HEK293 (cell line): Measurements from ENCODE around the gene PSMD12.

ENCODE experiments used
- CTCF ChIA-PET: fragments of 350-600 bp; formaldehyde crosslinking; extraction: SDS; loops from one replicate; lab custom pipeline; 2021; ENCODE audit warnings: antibody characterized with exemption; lab: Yijun Ruan, JAX
- POLR2A ChIA-PET: fragments of 300-600 bp; formaldehyde crosslinking; extraction: SDS; loops from one replicate; lab custom pipeline; 2020; ENCODE audit warnings: antibody characterized with exemption, inconsistent platforms; lab: Yijun Ruan, JAX
- H3K27ac ChIP-seq: fragments of 200-500 bp; sonication (Bioruptor generic); 2 replicates; pipeline ENCODE4 v1.5.1; 2014; ENCODE audit warnings: low read depth, low read length, control low read depth, inconsistent platforms; ENCODE audit errors: extremely low read depth
- H3K36me3 ChIP-seq, 2 experiments: fragments of 200-500 bp in 1 of 2; sonication (Bioruptor generic) in 1 of 2; 1 replicate in 1 of 2; 2 replicates in 1 of 2; pipeline ENCODE4 v1.5.1; 2014 to 2017; ENCODE audit warnings: inconsistent platforms in 2 of 2, low read length in 2 of 2; ENCODE audit not compliant: control insufficient read depth in 2 of 2, insufficient read depth in 1 of 2
- H3K4me1 ChIP-seq: fragments of 200-500 bp; sonication (Bioruptor generic); 2 replicates; pipeline ENCODE4 v1.5.1; 2014; ENCODE audit warnings: mild to moderate bottlenecking, low read length, inconsistent platforms; ENCODE audit not compliant: control insufficient read depth, insufficient read depth
- H3K4me3 ChIP-seq: 2 replicates; pipeline ENCODE4 v1.5.1; 2011; ENCODE audit warnings: low read depth, mild to moderate bottlenecking, control low read depth, low read length, moderate library complexity
- H3K9me3 ChIP-seq: fragments of 200-500 bp; sonication (Bioruptor generic); 2 replicates; pipeline ENCODE4 v1.5.1; 2014; ENCODE audit warnings: low read depth, low read length, inconsistent platforms; ENCODE audit not compliant: control insufficient read depth, insufficient read depth
- ATF2 ChIP-seq: fragments of 450-650 bp; formaldehyde crosslinking; IDR thresholded peaks from 2 replicates; pipeline ENCODE4 v1.5.1; 2016; ENCODE audit warnings: missing biosample characterization, missing genetic modification characterization, low read depth
- KLF1 ChIP-seq: fragments of 450-650 bp; formaldehyde crosslinking; IDR thresholded peaks from 2 replicates; pipeline ENCODE4 v1.5.1; 2016; ENCODE audit warnings: missing biosample characterization, missing genetic modification characterization
- PATZ1 ChIP-seq: fragments of 450-650 bp; formaldehyde crosslinking; IDR thresholded peaks from 2 replicates; pipeline ENCODE4 v1.5.1; 2016; ENCODE audit warnings: missing biosample characterization, missing genetic modification characterization
- REPIN1 ChIP-seq: fragments of 450-650 bp; formaldehyde crosslinking; IDR thresholded peaks from 2 replicates; pipeline ENCODE4 v1.5.1; 2017; ENCODE audit warnings: missing biosample characterization, missing genetic modification characterization, low read depth
- ZNF175 ChIP-seq: fragments of 450-650 bp; formaldehyde crosslinking; IDR thresholded peaks from 2 replicates; pipeline ENCODE4 v1.5.1; 2016; ENCODE audit warnings: missing biosample characterization, missing genetic modification characterization
- ZNF2 ChIP-seq: fragments of 450-650 bp; formaldehyde crosslinking; IDR thresholded peaks from 2 replicates; pipeline ENCODE4 v1.5.1; 2016; ENCODE audit warnings: missing biosample characterization, missing genetic modification characterization
- ZNF266 ChIP-seq: fragments of 450-650 bp; formaldehyde crosslinking; IDR thresholded peaks from 2 replicates; pipeline ENCODE4 v1.5.1; 2016; ENCODE audit warnings: missing biosample characterization, missing genetic modification characterization, low read depth
- ZNF280C ChIP-seq: fragments of 450-650 bp; formaldehyde crosslinking; IDR thresholded peaks from 2 replicates; pipeline ENCODE4 v1.5.1; 2016; ENCODE audit warnings: missing biosample characterization, missing genetic modification characterization
- ZNF449 ChIP-seq: fragments of 450-650 bp; formaldehyde crosslinking; IDR thresholded peaks from 2 replicates; pipeline ENCODE4 v1.5.1; 2017; ENCODE audit warnings: missing biosample characterization, mild to moderate bottlenecking, missing genetic modification characterization, moderate library complexity
- ZNF624 ChIP-seq: fragments of 450-650 bp; formaldehyde crosslinking; IDR thresholded peaks from 2 replicates; pipeline ENCODE4 v1.5.1; 2017; ENCODE audit warnings: missing biosample characterization, missing genetic modification characterization
- ZNF639 ChIP-seq: fragments of 450-650 bp; formaldehyde crosslinking; IDR thresholded peaks from 2 replicates; pipeline ENCODE4 v1.5.1; 2016; ENCODE audit warnings: missing biosample characterization, missing genetic modification characterization
- ZNF704 ChIP-seq: fragments of 450-650 bp; formaldehyde crosslinking; IDR thresholded peaks from 2 replicates; pipeline ENCODE4 v1.5.1; 2016; ENCODE audit warnings: missing biosample characterization, missing genetic modification characterization

The PSMD12 gene

GRCh38 chr17:67376415-67376736 is 10.0 kb upstream of the PSMD12 start:
- peak overlapping the region; percentile 85; the same call in 1 of the 2 replicates for H3K4me3 ChIP-seq
- no peak overlapping the region for H3K27ac ChIP-seq
- H3K9me3 ChIP-seq: no peaks in the 10 kb centered on the region
- ChIA-PET POLR2A (interaction anchor here (0.6 to 1.3 kb wide), 3 partner anchors 15 to 342 kb away, joined by 4 to 12 read pairs (median 5); no protein-coding TSS in a partner anchor), CTCF (interaction anchor here (0.6 to 4.2 kb wide), 16 partner anchors 11 to 372 kb away, joined by 3 to 43 read pairs (median 6); partner anchors contain the start of gene NOL11)
- peaks cover 5% of the 10 kb centered on the region; the same call in 1 of the 2 replicates for H3K4me1 ChIP-seq
- TF ChIP-seq ZNF624 (tag by site-specific recombination) (no peak), ZNF175 (no peak), ZNF266 (no peak), PATZ1 (tag by site-specific recombination) (no peak), REPIN1 (no peak), KLF1 (no peak), ZNF639 (tag by site-specific recombination) (no peak)
- no peaks in the 10 kb centered on the region for H3K36me3 ChIP-seq

- no peaks in the 10 kb centered on the region for H3K36me3 ChIP-seq
- TF ChIP-seq ZNF175: no peak
- TF ChIP-seq KLF1: no peak
- no peak for TF ChIP-seq ZNF449 (tag by site-specific recombination)
- TF ChIP-seq ZNF704 (tag by site-specific recombination): no peak
- no peak for TF ChIP-seq ZNF2 (tag by site-specific recombination)
- no peak for TF ChIP-seq ZNF280C (tag by site-specific recombination)
- TF ChIP-seq ATF2: no peak
- H3K9me3 ChIP-seq: no peaks in the 10 kb centered on the region
- ChIA-PET CTCF (interaction anchor here (0.6 to 4.2 kb wide), 31 partner anchors 8 to 404 kb away, joined by 3 to 43 read pairs (median 4); partner anchors contain the start of gene NOL11), POLR2A (interaction anchor here (0.6 to 1.3 kb wide), 3 partner anchors 14 to 342 kb away, joined by 4 to 12 read pairs (median 5); no protein-coding TSS in a partner anchor)
- no peak overlapping the region for H3K4me3 ChIP-seq
- H3K27ac ChIP-seq: no peak overlapping the region
- peaks cover 5% of the 10 kb centered on the region; the same call in 1 of the 2 replicates for H3K4me1 ChIP-seq
Measured at GRCh38 chr17:67375716-67376115, 9.3 kb upstream of the PSMD12 start.
